GM19043 (cell line): Measurements from ENCODE around the gene ZSWIM1.
"Not testable (repeated sequence)": the region's sequence is repeated elsewhere in the genome, so short reads cannot be mapped to it uniquely, and the experiment has no call there.

ENCODE experiments used
- ATAC-seq: cut with Tn5 transposase; IDR thresholded peaks from one replicate; pipeline ENCODE4 v1.9.1; 2021; ENCODE audit warnings: low read depth; ENCODE audit not compliant: unreplicated experiment

Gene ZSWIM1

GRCh38 chr20:45921337-45922189 lies 40.5 kb downstream of the ZSWIM1 start:
- ATAC-seq = no peak

GRCh38 chr20:45924391-45925261 lies 43.6 kb downstream of the ZSWIM1 start:
- ATAC-seq = no peak

GRCh38 chr20:45925821-45926506 lies 44.9 kb downstream of the ZSWIM1 start:
- no peak for ATAC-seq

GRCh38 chr20:45926731-45927070 lies 45.7 kb downstream of the ZSWIM1 start:
- no peak for ATAC-seq

- no peak for ATAC-seq
These were observed 46.2 kb downstream of the ZSWIM1 start for GRCh38 chr20:45927071-45927878.

- ATAC-seq = not testable (repeated sequence)
These were observed 50.7 kb downstream of the ZSWIM1 start for GRCh38 chr20:45931680-45932079.

- ATAC-seq = no peak
These were observed 52.4 kb downstream of the ZSWIM1 start for GRCh38 chr20:45933266-45934045.

GRCh38 chr20:45934046-45934585 lies 53.1 kb downstream of the ZSWIM1 start:
- ATAC-seq = no peak
